Peyer's patch (tissue), 4 donors: ENCODE data around the gene NCS1. TPM values are rescaled to one million over a fixed set of nuclear protein-coding genes. Genes with fewer than 3 reads are reported as not detected.

Experiments used
- DNase-seq, 3 donors: peaks; one replicate each; pipeline ENCODE4 v3.0.0-alpha.2; 2017 to 2019
- H3K27ac ChIP-seq, 4 donors: fragments of 200-600 bp; sonication (generic); one replicate each; pipeline ENCODE4 v1.5.1; 2016 to 2019
- H3K27me3 ChIP-seq, 2 donors: fragments of 200-600 bp; sonication (generic); one replicate each; pipeline ENCODE4 v1.5.1; 2019
- H3K36me3 ChIP-seq, 3 donors: fragments of 200-600 bp; sonication (generic); one replicate each; pipeline ENCODE4 v1.5.1; 2016 to 2019
- H3K4me1 ChIP-seq, 4 donors: fragments of 200-600 bp; sonication (generic); one replicate each; pipeline ENCODE4 v1.5.1; 2016 to 2019
- H3K4me3 ChIP-seq, 4 donors: fragments of 200-600 bp; sonication (generic); 1 replicate in 3 of 4; 2 replicates in 1 of 4; pipeline ENCODE4 v1.5.1; 2016 to 2019; ENCODE audit warnings: mild to moderate bottlenecking in 1 of 4
- H3K9me3 ChIP-seq, 4 donors: fragments of 200-600 bp; sonication (generic); one replicate each; pipeline ENCODE4 v1.5.1; 2016 to 2019; ENCODE audit warnings: mild to moderate bottlenecking in 1 of 4
- POLR2A ChIP-seq, 2 donors: fragments of 450-650 bp; IDR thresholded peaks; one replicate each; pipeline ENCODE4 v1.5.1; 2017; ENCODE audit warnings: antibody characterized with exemption in 2 of 2, mild to moderate bottlenecking in 2 of 2, moderate library complexity in 2 of 2
- total RNA-seq, 4 donors: library from RNA; depleted of rRNA; stranded (reverse); fragments of >200 nt; gene quantifications; one replicate each; pipeline ENCODE4 v1.1.0, GENCODE V29; 2016
- TF ChIP-seq, protein P1 (sequence below), 6 experiments: fragments of 450-650 bp in 4 of 6; fragments of 200-600 bp in 2 of 6; sonication (generic) in 1 of 6; IDR thresholded peaks; one replicate each; pipeline ENCODE4 v1.5.1; 2017 to 2019; ENCODE audit warnings: antibody characterized with exemption in 6 of 6, mild to moderate bottlenecking in 3 of 6, moderate library complexity in 1 of 6

The NCS1 gene
- total RNA-seq, 4 donors from 2014 or later = 0.70 to 6.6 (median 4.1) TPM

DNA sequence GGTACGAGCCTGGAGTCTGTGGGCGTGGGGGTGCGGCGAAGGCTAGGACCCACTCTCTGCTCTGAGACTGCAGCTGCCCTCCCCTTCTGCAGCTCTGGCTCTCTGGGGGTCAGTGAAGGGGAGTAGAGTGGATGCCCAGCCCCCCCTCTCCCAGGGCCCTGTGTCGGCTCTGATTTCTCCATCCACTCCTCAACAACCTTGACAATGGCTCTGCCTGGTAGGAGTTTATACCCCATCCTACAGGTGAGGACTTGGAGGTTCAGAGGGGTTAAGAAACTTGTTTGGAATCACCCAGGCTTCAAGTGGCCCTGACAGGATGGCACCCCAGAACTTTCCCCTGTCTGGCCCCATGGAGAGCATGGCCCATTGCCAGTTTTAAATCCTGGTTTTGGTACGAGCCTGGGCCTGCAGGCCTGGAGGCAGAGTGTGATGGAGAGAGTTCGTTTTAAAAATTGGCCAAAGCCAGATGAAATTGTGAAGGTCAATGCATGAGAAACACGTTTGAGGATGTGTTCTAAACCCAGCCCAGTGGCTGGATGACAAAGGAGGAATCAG, 22.3 kb downstream of the NCS1 start:
- H3K9me3 ChIP-seq = no peaks in the 10 kb centered on the region
- TF ChIP-seq POLR2A (IDR thresholded peaks at IDR 0.05) = no peak
- TF ChIP-seq, protein P1, sequence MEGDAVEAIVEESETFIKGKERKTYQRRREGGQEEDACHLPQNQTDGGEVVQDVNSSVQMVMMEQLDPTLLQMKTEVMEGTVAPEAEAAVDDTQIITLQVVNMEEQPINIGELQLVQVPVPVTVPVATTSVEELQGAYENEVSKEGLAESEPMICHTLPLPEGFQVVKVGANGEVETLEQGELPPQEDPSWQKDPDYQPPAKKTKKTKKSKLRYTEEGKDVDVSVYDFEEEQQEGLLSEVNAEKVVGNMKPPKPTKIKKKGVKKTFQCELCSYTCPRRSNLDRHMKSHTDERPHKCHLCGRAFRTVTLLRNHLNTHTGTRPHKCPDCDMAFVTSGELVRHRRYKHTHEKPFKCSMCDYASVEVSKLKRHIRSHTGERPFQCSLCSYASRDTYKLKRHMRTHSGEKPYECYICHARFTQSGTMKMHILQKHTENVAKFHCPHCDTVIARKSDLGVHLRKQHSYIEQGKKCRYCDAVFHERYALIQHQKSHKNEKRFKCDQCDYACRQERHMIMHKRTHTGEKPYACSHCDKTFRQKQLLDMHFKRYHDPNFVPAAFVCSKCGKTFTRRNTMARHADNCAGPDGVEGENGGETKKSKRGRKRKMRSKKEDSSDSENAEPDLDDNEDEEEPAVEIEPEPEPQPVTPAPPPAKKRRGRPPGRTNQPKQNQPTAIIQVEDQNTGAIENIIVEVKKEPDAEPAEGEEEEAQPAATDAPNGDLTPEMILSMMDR (IDR thresholded peaks at IDR 0.05) = no peak
- no peak for DNase-seq
- H3K4me1 ChIP-seq = no peaks in the 10 kb centered on the region
- H3K36me3 ChIP-seq = no peaks in the 10 kb centered on the region
- H3K27me3 ChIP-seq = no peaks in the 10 kb centered on the region
- H3K4me3 ChIP-seq = no peak overlapping the region
- H3K27ac ChIP-seq = peak overlapping the region in 1 of 4 donors; percentile 58

DNA sequence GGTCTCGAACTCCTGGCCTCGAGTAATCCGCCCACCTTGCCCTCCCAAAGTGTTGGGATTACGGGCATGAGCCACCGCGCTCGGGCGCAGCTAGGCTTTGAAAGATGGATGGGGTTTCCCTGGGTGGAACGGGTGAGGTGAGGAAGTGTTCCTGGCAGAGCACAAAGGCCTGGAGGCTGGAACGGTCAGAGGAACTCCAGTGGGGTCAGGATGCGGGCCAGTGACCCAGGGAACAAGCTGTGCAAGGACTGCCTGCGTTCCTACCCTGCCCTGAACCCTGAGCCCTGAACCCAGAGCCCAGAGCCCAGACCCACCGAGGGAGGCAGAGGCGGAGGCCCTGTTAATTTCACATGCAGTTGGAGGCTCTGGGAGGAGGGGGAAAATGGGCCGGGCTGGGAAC, 23.4 kb downstream of the NCS1 start:
- H3K4me1 ChIP-seq = no peaks in the 10 kb centered on the region
- no peak for DNase-seq
- no peaks in the 10 kb centered on the region for H3K27me3 ChIP-seq
- TF ChIP-seq, protein P1 (IDR thresholded peaks at IDR 0.05) = no peak
- TF ChIP-seq POLR2A (IDR thresholded peaks at IDR 0.05) = no peak
- H3K36me3 ChIP-seq = no peaks in the 10 kb centered on the region
- H3K27ac ChIP-seq = no peak overlapping the region
- H3K4me3 ChIP-seq = no peak overlapping the region
- H3K9me3 ChIP-seq = no peaks in the 10 kb centered on the region

DNA sequence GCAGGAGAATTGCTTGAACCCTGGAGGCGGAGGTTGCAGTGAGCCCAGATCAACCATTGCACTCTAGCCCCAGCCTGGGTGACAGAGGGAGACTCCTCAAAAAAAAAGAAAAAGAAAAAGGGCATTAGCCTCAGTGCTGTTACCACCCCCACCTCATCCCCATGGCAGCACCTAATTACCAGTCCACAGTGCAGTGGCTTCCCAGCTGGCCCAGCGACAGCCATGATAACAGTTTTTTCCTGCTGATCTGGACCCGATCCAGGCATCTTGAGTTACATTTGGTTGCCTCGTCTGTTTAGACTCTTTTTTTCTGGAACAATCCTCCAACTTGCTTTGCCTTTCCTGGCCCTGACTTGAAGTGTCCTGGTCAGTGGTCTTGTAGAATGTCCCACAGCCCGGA, 24.4 kb downstream of the NCS1 start:
- no peak for DNase-seq
- H3K4me3 ChIP-seq = no peak overlapping the region
- no peaks in the 10 kb centered on the region for H3K36me3 ChIP-seq
- H3K27ac ChIP-seq = no peak overlapping the region
- H3K27me3 ChIP-seq = no peaks in the 10 kb centered on the region
- TF ChIP-seq, protein P1 (IDR thresholded peaks at IDR 0.05) = no peak
- no peak for TF ChIP-seq POLR2A (IDR thresholded peaks at IDR 0.05)
- H3K4me1 ChIP-seq = no peaks in the 10 kb centered on the region
- no peaks in the 10 kb centered on the region for H3K9me3 ChIP-seq

DNA sequence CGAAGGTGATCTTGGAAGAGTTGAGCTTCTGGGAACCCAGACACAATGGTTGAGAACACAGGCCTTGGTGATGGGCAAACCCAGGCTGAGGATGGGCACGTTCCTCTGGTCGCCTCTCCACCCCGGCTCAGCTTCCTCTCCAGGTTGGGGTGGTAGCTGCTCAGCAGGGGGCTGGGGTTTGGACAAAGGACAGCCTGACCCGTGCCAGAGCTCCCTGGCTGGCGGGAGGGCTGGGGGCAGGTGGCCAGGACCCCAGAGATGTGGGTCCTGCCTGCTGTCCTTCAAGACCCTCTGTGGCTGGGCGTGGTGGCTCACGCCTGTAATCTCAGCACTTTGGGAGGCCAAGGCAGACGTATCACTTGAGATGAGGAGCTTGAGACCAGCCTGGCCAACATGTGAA, 25.2 kb downstream of the NCS1 start:
- no peak for TF ChIP-seq POLR2A (IDR thresholded peaks at IDR 0.05)
- TF ChIP-seq, protein P1 (IDR thresholded peaks at IDR 0.05) = no peak
- no peaks in the 10 kb centered on the region for H3K27me3 ChIP-seq
- H3K4me3 ChIP-seq = no peak overlapping the region
- H3K4me1 ChIP-seq = no peaks in the 10 kb centered on the region
- no peak for DNase-seq
- no peaks in the 10 kb centered on the region for H3K36me3 ChIP-seq
- H3K27ac ChIP-seq = peak overlapping the region in 1 of 4 donors; percentile 31
- no peaks in the 10 kb centered on the region for H3K9me3 ChIP-seq

DNA sequence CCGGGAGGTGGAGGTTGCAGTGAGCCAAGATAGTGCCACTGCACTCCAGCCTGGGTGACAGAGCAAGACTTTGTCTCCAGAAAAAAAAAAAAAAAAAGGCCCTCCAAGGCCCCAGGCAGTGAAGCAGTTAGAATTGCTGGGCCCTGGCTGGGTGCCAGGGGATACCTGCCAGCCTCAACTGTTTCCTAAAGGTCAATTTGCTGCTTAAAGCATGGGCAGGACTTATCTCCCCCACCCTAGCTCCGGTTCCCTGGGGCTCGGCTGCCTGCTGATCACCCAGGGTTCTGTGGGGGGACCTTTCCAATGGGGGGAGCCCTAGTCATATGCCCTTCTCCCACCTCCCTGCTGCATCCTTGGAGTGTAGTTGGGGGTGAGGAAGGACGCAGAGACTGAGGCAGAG, 25.7 kb downstream of the NCS1 start:
- H3K4me3 ChIP-seq = no peak overlapping the region
- no peaks in the 10 kb centered on the region for H3K4me1 ChIP-seq
- TF ChIP-seq, protein P1 (IDR thresholded peaks at IDR 0.05) = no peak
- no peak for TF ChIP-seq POLR2A (IDR thresholded peaks at IDR 0.05)
- peak overlapping the region in 1 of 4 donors; percentile 65 for H3K27ac ChIP-seq
- H3K36me3 ChIP-seq = no peaks in the 10 kb centered on the region
- DNase-seq = no peak
- H3K27me3 ChIP-seq = no peaks in the 10 kb centered on the region
- H3K9me3 ChIP-seq = no peaks in the 10 kb centered on the region
